HL-60 (cell line): Measurements from ENCODE around the gene L1TD1.

Experiments
- GABPA ChIP-seq: IDR thresholded peaks from 2 replicates; pipeline ENCODE4 v1.6.1; 2012; ENCODE audit warnings: low read depth
- POLR2AphosphoS5 ChIP-seq: IDR thresholded peaks from 2 replicates; pipeline ENCODE4 v1.6.1; 2012; ENCODE audit warnings: low read depth
- TF ChIP-seq, protein P1 (sequence below): IDR thresholded peaks from one replicate; pipeline ENCODE4 v1.5.1; 2011; ENCODE audit warnings: low read length, control low read depth, inconsistent platforms; ENCODE audit not compliant: insufficient read depth

DNA sequence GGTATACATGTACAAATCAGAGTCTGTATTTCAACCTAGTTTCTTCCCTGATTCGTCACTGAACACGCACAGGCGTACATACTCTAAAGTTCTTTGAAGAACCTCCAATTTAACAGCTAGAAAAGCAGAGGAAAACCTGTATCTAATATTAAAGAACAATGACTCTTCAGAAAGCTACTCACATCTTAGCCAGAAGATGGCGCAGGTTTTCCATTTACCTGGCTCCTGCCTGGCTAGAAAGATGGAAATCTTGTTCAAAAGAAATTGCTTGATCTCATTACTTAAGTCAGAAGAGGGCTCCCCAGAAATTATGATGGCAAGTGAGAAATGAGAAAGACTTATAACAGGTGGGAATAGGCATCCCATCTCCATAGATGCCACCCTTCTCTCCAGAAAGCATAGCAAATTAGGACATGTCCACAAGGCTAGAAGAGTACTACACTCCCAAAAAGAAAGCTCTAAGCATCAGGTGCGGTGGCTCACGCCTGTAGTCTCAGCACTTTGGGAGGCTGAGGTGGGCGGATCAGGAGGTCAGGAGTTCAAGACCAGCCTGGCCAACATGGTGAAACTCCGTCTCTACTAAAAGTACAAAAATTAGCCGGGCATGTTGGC, 19.0 kb upstream of the L1TD1 start:
- TF ChIP-seq, protein P1, sequence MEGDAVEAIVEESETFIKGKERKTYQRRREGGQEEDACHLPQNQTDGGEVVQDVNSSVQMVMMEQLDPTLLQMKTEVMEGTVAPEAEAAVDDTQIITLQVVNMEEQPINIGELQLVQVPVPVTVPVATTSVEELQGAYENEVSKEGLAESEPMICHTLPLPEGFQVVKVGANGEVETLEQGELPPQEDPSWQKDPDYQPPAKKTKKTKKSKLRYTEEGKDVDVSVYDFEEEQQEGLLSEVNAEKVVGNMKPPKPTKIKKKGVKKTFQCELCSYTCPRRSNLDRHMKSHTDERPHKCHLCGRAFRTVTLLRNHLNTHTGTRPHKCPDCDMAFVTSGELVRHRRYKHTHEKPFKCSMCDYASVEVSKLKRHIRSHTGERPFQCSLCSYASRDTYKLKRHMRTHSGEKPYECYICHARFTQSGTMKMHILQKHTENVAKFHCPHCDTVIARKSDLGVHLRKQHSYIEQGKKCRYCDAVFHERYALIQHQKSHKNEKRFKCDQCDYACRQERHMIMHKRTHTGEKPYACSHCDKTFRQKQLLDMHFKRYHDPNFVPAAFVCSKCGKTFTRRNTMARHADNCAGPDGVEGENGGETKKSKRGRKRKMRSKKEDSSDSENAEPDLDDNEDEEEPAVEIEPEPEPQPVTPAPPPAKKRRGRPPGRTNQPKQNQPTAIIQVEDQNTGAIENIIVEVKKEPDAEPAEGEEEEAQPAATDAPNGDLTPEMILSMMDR = peak; percentile 50
- TF ChIP-seq GABPA (no peak), POLR2AphosphoS5 (no peak)
